PFSK-1 (cell line): Measurements from ENCODE around the gene HES4.

Source experiments
- FOXP2 ChIP-seq: optimal IDR thresholded peaks from 2 replicates; pipeline ENCODE3; 2011; ENCODE audit warnings: borderline replicate concordance, control low read depth, inconsistent platforms; ENCODE audit not compliant: insufficient read depth; ENCODE audit errors: extremely low read length, extremely low read depth
- POLR2AphosphoS5 ChIP-seq: IDR thresholded peaks from 2 replicates; pipeline ENCODE4 v1.6.1; 2012; ENCODE audit warnings: low read depth, mild to moderate bottlenecking, control low read depth, low read length, moderate library complexity
- REST ChIP-seq, 2 experiments: IDR thresholded peaks; 2 replicates each; pipeline versions ENCODE4 v1.6.1 to v1.8.0; 2011 to 2012; ENCODE audit warnings: low read depth in 2 of 2, low read length in 2 of 2, control low read depth in 1 of 2, inconsistent platforms in 1 of 2, mild to moderate bottlenecking in 1 of 2, moderate library complexity in 1 of 2; ENCODE audit not compliant: insufficient read depth in 1 of 2
- SIN3A ChIP-seq: IDR thresholded peaks from 2 replicates; pipeline ENCODE4 v1.6.1; 2012; ENCODE audit warnings: mild to moderate bottlenecking, low read length, moderate library complexity, borderline replicate concordance; ENCODE audit not compliant: insufficient read depth
- TAF1 ChIP-seq: IDR thresholded peaks from 2 replicates; pipeline ENCODE4 v1.6.1; 2012; ENCODE audit warnings: low read length, control low read depth, borderline replicate concordance; ENCODE audit not compliant: insufficient read depth

GRCh38 chr1:1004780-1005697 is 5.1 kb upstream of the HES4 start:
- TF ChIP-seq POLR2AphosphoS5 = no peak
- no peak for TF ChIP-seq TAF1
- TF ChIP-seq REST (IDR thresholded peaks at IDR 0.05; ENCODE audit: insufficient read depth in 1 of 2, low read depth in 2 of 2, low read length in 2 of 2) = no peak
- no peak for TF ChIP-seq SIN3A
- TF ChIP-seq FOXP2 = no peak
